Measurements from ENCODE around the gene SPACA6. TPM values are rescaled to one million over a fixed set of nuclear protein-coding genes. Genes with fewer than 3 reads are reported as not detected.

Gene SPACA6
- total RNA-seq, 6 donors from 2014 or later = 6.2 to 157 (median 19.7) TPM

DNA sequence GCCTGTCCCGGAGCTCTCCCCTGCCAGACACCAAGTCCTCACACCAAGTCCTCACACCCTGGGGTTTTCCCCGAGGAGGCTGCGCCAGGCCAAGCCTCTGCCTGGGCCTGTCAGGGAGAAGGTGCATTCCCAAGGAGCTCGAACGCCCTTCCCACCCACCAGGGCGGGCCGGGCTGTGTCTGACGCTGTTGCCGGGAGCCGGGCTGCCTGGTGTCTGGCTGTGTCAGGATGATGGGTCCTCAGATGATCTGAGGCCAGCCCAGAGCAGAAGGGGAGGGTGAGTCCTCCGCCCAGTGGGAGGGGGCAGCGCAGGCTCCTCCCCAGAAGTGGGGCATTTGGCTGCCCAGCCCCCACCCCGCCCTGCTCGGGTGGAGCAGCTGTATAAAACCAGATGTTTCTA lies 32.9 kb downstream of the SPACA6 start:
- WGBS, 2 donors = 37% methylated on average over 4 to 14 of the region's 14 CpGs
- DNase-seq (peak in 1 of 2 donors; percentile 88), ATAC-seq (ENCODE audit: low FRiP score in 2 of 2) (peak; percentile 52 to 87)
- TF ChIP-seq POLR2AphosphoS5 (IDR thresholded peaks at IDR 0.05) (no peak), EP300 (IDR thresholded peaks at IDR 0.05) (no peak), POLR2A (IDR thresholded peaks at IDR 0.05) (no peak)
- H3K4me3 ChIP-seq = no peak overlapping the region
- no peak overlapping the region for H3K27ac ChIP-seq
- H3K4me1 ChIP-seq = no peaks in the 10 kb centered on the region
- H3K9me3 ChIP-seq = peaks cover 0 to 4% (median 0%) of the 10 kb centered on the region in 4 donors
- H3K27me3 ChIP-seq = peaks cover 0 to 11% (median 4%) of the 10 kb centered on the region in 4 donors
- H3K36me3 ChIP-seq = no peaks in the 10 kb centered on the region

DNA sequence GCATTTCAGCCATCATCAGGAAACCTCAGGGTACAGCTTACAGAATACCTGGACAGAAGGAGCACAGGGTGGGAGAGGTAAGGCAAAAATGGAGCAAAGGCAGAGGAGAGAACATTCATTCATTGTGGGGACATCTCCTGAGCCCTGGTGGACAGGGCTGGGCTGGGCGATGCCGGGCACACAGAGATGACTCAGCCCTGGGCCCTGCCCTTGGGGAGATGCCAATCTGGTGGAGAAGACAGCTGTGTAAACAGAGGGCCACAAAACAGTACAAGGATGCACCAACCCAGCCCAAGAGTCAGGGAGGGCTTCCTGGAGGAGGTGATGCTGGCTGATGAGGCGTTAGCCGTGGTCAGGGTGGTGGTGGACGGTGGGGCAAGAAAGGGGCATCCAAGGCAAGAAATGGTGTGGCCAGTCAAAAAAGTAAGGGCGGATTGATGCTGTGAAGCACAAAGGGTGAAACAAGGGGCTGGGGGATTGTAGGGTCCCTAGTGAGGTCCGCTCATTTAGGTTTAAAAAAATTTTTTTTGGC lies 34.3 kb downstream of the SPACA6 start:
- DNase-seq (no peak), ATAC-seq (ENCODE audit: low FRiP score in 2 of 2) (no peak)
- no peak overlapping the region for H3K4me3 ChIP-seq
- H3K27ac ChIP-seq = no peak overlapping the region
- H3K4me1 ChIP-seq = no peaks in the 10 kb centered on the region
- WGBS, 2 donors = 84 to 85% methylated on average over 7 of the region's 7 CpGs
- peaks cover 0 to 11% (median 2%) of the 10 kb centered on the region in 4 donors for H3K27me3 ChIP-seq
- H3K36me3 ChIP-seq = no peaks in the 10 kb centered on the region
- peaks cover 0 to 4% (median 0%) of the 10 kb centered on the region in 4 donors for H3K9me3 ChIP-seq
- TF ChIP-seq POLR2AphosphoS5 (IDR thresholded peaks at IDR 0.05) (no peak), EP300 (IDR thresholded peaks at IDR 0.05) (no peak), POLR2A (IDR thresholded peaks at IDR 0.05) (no peak)
- TF ChIP-seq, protein P1, sequence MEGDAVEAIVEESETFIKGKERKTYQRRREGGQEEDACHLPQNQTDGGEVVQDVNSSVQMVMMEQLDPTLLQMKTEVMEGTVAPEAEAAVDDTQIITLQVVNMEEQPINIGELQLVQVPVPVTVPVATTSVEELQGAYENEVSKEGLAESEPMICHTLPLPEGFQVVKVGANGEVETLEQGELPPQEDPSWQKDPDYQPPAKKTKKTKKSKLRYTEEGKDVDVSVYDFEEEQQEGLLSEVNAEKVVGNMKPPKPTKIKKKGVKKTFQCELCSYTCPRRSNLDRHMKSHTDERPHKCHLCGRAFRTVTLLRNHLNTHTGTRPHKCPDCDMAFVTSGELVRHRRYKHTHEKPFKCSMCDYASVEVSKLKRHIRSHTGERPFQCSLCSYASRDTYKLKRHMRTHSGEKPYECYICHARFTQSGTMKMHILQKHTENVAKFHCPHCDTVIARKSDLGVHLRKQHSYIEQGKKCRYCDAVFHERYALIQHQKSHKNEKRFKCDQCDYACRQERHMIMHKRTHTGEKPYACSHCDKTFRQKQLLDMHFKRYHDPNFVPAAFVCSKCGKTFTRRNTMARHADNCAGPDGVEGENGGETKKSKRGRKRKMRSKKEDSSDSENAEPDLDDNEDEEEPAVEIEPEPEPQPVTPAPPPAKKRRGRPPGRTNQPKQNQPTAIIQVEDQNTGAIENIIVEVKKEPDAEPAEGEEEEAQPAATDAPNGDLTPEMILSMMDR (IDR thresholded peaks at IDR 0.05) = no peak

GRCh38 chr19:51729781-51730180 lies 36.7 kb downstream of the SPACA6 start:
- H3K27ac ChIP-seq = no peak overlapping the region
- TF ChIP-seq POLR2AphosphoS5 (IDR thresholded peaks at IDR 0.05) = no peak
- TF ChIP-seq POLR2A (IDR thresholded peaks at IDR 0.05) = no peak
- no peak for TF ChIP-seq EP300 (IDR thresholded peaks at IDR 0.05)
- TF ChIP-seq, protein P1 (IDR thresholded peaks at IDR 0.05) = no peak
- WGBS, 2 donors = 56 to 80% methylated on average over 1 to 2 of the region's 2 CpGs
- ATAC-seq (ENCODE audit: low FRiP score in 2 of 2) (peak in 1 of 2 donors; percentile 59), DNase-seq (no peak)
- H3K27me3 ChIP-seq = peaks cover 0 to 7% (median 1%) of the 10 kb centered on the region in 4 donors
- peaks cover 0 to 4% (median 0%) of the 10 kb centered on the region in 4 donors for H3K9me3 ChIP-seq
- H3K36me3 ChIP-seq = no peaks in the 10 kb centered on the region
- no peak overlapping the region for H3K4me3 ChIP-seq
- H3K4me1 ChIP-seq = no peaks in the 10 kb centered on the region

GRCh38 chr19:51733742-51734522 lies 40.8 kb downstream of the SPACA6 start:
- H3K4me1 ChIP-seq = no peaks in the 10 kb centered on the region
- ATAC-seq (ENCODE audit: low FRiP score in 2 of 2) = no peak
- TF ChIP-seq EP300 (IDR thresholded peaks at IDR 0.05) = no peak
- TF ChIP-seq POLR2AphosphoS5 (IDR thresholded peaks at IDR 0.05) = no peak
- TF ChIP-seq, protein P1 (IDR thresholded peaks at IDR 0.05) = no peak
- no peak for TF ChIP-seq POLR2A (IDR thresholded peaks at IDR 0.05)
- peaks cover 0 to 4% (median 0%) of the 10 kb centered on the region in 4 donors for H3K9me3 ChIP-seq
- no peaks in the 10 kb centered on the region for H3K27me3 ChIP-seq
- H3K4me3 ChIP-seq = no peak overlapping the region
- H3K27ac ChIP-seq = no peak overlapping the region
- no peak for DNase-seq
- no peaks in the 10 kb centered on the region for H3K36me3 ChIP-seq
- 53 to 63% methylated on average over 7 of the region's 7 CpGs for WGBS, 2 donors

GRCh38 chr19:51735759-51736449 lies 42.8 kb downstream of the SPACA6 start:
- H3K9me3 ChIP-seq = no peaks in the 10 kb centered on the region
- ATAC-seq (ENCODE audit: low FRiP score in 2 of 2) = peak; percentile 88 to 96
- peak in 1 of 2 donors; percentile 92 for DNase-seq
- no peak overlapping the region for H3K4me3 ChIP-seq
- no peaks in the 10 kb centered on the region for H3K36me3 ChIP-seq
- WGBS, 2 donors = 46 to 53% methylated on average over 7 to 10 of the region's 10 CpGs
- H3K4me1 ChIP-seq = no peaks in the 10 kb centered on the region
- TF ChIP-seq EP300 (IDR thresholded peaks at IDR 0.05) (peak; percentile 91 to 93 (median 92)), POLR2AphosphoS5 (IDR thresholded peaks at IDR 0.05) (peak; percentile 72 to 93), POLR2A (IDR thresholded peaks at IDR 0.05) (peak in 1 of 4 donors; percentile 52)
- TF ChIP-seq, protein P1 (IDR thresholded peaks at IDR 0.05) = no peak
- H3K27me3 ChIP-seq = no peaks in the 10 kb centered on the region
- peak overlapping the region; percentile 5 to 76 (median 65) for H3K27ac ChIP-seq
